IPS-18c (cell line): ENCODE data around the gene TULP3.

ENCODE experiments used
- H3K4me3 ChIP-seq: 2 replicates; pipeline ENCODE4 v1.7.0; 2013; ENCODE audit warnings: low read depth, mild to moderate bottlenecking, low read length, moderate library complexity; ENCODE audit not compliant: insufficient read depth
- H3K9me3 ChIP-seq: one replicate; pipeline ENCODE4 v1.6.1; 2013; ENCODE audit warnings: mild to moderate bottlenecking, low read length, moderate library complexity; ENCODE audit not compliant: control insufficient read depth, insufficient read depth

The TULP3 gene

GRCh38 chr12:2979806-2980205 lies 89.1 kb downstream of the TULP3 start:
- H3K4me3 ChIP-seq: no peak overlapping the region
- H3K9me3 ChIP-seq: no peaks in the 10 kb centered on the region

DNA sequence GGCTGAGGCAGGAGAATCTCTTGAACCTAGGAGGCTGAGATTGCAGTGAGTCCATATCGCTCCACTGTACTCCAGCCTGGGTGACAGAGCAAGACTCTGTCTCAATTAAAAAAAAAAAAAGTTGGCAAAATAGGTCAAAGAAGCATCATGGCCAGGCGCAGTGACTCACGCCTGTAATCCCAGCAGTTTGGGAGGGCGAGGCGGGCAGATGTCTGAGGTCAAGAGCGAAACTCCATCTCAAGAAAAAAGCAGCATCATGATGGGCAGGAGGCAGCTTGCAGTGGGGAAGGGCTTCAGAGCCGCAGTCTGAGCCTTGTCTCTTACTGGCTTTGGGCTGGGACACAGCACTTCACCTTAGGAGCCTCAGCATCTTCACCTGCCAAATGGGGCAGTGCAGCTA lies 89.9 kb downstream of the TULP3 start:
- no peak overlapping the region for H3K4me3 ChIP-seq
- no peaks in the 10 kb centered on the region for H3K9me3 ChIP-seq

DNA sequence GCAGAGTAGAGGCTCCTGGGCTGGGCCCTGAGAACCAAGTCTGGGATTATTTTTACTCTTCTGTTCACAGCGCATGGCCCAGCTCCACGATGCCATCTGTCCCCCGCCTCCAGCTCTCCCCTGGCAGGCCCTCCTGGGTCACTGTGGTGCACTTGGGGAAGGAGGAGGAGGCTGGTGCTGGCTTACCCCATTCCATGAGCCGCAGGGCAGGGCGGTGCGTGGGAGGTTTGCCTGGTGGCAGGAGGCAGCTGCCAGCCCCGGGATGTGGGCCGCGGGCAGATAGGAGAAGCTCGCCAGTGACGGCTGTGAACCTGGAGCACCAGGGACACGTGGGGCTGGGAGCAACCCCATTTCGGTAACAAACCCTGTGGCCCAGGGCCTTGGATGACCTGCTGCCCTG lies 91.7 kb downstream of the TULP3 start:
- H3K9me3 ChIP-seq: no peaks in the 10 kb centered on the region
- H3K4me3 ChIP-seq: no peak overlapping the region

- Histone ChIP-seq H3K4me3 (no peak overlapping the region), H3K9me3 (peaks cover 5% of the 10 kb centered on the region)
Observed at GRCh38 chr12:2984249-2984648, 93.6 kb downstream of the TULP3 start.

DNA sequence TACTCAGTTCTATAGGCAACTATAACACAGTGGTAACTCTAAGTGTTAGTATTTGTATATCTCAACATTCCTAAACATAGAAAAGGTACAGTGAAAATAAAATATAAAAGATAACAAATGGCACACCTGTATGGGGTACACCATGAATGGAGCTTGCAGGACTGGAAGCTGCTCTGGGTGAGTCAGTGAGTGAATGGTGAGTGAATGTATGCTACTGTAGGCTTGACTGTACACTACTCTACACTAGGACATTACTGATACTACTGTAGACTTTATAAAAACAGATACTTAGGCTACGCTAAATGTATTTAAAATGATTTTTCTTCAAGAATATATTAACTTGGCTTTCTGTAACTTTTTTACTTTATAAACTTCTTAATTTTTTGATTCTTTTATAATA lies 94.0 kb downstream of the TULP3 start:
- Histone ChIP-seq H3K4me3 (no peak overlapping the region), H3K9me3 (peaks cover 7% of the 10 kb centered on the region)

- Histone ChIP-seq H3K9me3 (peaks cover 7% of the 10 kb centered on the region), H3K4me3 (no peak overlapping the region)
Observed at GRCh38 chr12:2986876-2987275, 96.2 kb downstream of the TULP3 start.

- peaks cover 7% of the 10 kb centered on the region for H3K9me3 ChIP-seq
- H3K4me3 ChIP-seq: no peak overlapping the region
Observed at GRCh38 chr12:2988494-2988893, 97.8 kb downstream of the TULP3 start.
